ENCODE measurements around the gene FGFR3.
"Not testable (repeated sequence)": the region's sequence is repeated elsewhere in the genome, so short reads cannot be mapped to it uniquely, and the experiment has no call there.

FGFR3 gene

GRCh38 chr4:1819284-1819683 lies 26.2 kb downstream of the FGFR3 start:
- no peak for DNase-seq (ENCODE audit: low read depth in 3 of 3)

GRCh38 chr4:1819816-1820215 lies 26.7 kb downstream of the FGFR3 start:
- no peak for DNase-seq (ENCODE audit: low read depth in 3 of 3)

- no peak for DNase-seq (ENCODE audit: low read depth in 3 of 3)
These were observed 28.8 kb downstream of the FGFR3 start for GRCh38 chr4:1821679-1822567.

GRCh38 chr4:1822568-1823544 lies 29.8 kb downstream of the FGFR3 start:
- DNase-seq (ENCODE audit: low read depth in 3 of 3) = no peak

- DNase-seq (ENCODE audit: low read depth in 3 of 3) = no peak
These were observed 30.4 kb downstream of the FGFR3 start for GRCh38 chr4:1823545-1823932.

GRCh38 chr4:1824746-1825145 lies 31.7 kb downstream of the FGFR3 start:
- DNase-seq (ENCODE audit: low read depth in 3 of 3) = no peak

- no peak for DNase-seq (ENCODE audit: low read depth in 3 of 3)
These were observed 32.2 kb downstream of the FGFR3 start for GRCh38 chr4:1825326-1825725.

GRCh38 chr4:1826531-1827350 lies 33.6 kb downstream of the FGFR3 start:
- DNase-seq (ENCODE audit: low read depth in 3 of 3) = no peak

GRCh38 chr4:1830234-1830633 lies 37.1 kb downstream of the FGFR3 start:
- no peak for DNase-seq (ENCODE audit: low read depth in 3 of 3)

- DNase-seq (ENCODE audit: low read depth in 3 of 3) = no peak
These were observed 37.6 kb downstream of the FGFR3 start for GRCh38 chr4:1830642-1831228.

GRCh38 chr4:1831331-1831730 lies 38.2 kb downstream of the FGFR3 start:
- no peak for DNase-seq (ENCODE audit: low read depth in 3 of 3)

- DNase-seq (ENCODE audit: low read depth in 3 of 3) = no peak
These were observed 39.6 kb downstream of the FGFR3 start for GRCh38 chr4:1832690-1833089.

GRCh38 chr4:1833307-1834046 lies 40.4 kb downstream of the FGFR3 start:
- DNase-seq (ENCODE audit: low read depth in 3 of 3) = no peak

- DNase-seq (ENCODE audit: low read depth in 3 of 3) = no peak
These were observed 41.1 kb downstream of the FGFR3 start for GRCh38 chr4:1834047-1834775.

- not testable (repeated sequence) for DNase-seq (ENCODE audit: low read depth in 3 of 3)
These were observed 42.7 kb downstream of the FGFR3 start for GRCh38 chr4:1835836-1836235.

- DNase-seq (ENCODE audit: low read depth in 3 of 3) = no peak
These were observed 43.6 kb downstream of the FGFR3 start for GRCh38 chr4:1836650-1837049.

GRCh38 chr4:1837069-1837468 lies 44.0 kb downstream of the FGFR3 start:
- no peak for DNase-seq (ENCODE audit: low read depth in 3 of 3)

GRCh38 chr4:1839282-1839681 lies 46.2 kb downstream of the FGFR3 start:
- DNase-seq (ENCODE audit: low read depth in 3 of 3) = no peak

- DNase-seq (ENCODE audit: low read depth in 3 of 3) = no peak
These were observed 48.3 kb downstream of the FGFR3 start for GRCh38 chr4:1841201-1841886.
